WTC11 (cell line): ENCODE data around the gene ISG15. TPM values are rescaled to one million over a fixed set of nuclear protein-coding genes. Genes with fewer than 3 reads are reported as not detected.
"Not testable (repeated sequence)": the region's sequence is repeated elsewhere in the genome, so short reads cannot be mapped to it uniquely, and the experiment has no call there.

Source experiments
- ATAC-seq: fragments of 200-7000 bp; cut with Tn5 transposase; 2 replicates; pipeline ENCODE4 v1.10.0; 2021; ENCODE audit warnings: mild to moderate bottlenecking, moderate library complexity
- CTCF ChIA-PET: fragments of 300-600 bp; sonication (Branson Sonifier 250); formaldehyde crosslinking; loops from one replicate; lab custom pipeline; 2021; ENCODE audit warnings: antibody characterized with exemption; lab: Charles Lee
- POLR2A ChIA-PET: fragments of 350-600 bp; sonication (Branson Sonifier 250); formaldehyde crosslinking; loops from one replicate; lab custom pipeline; 2021; ENCODE audit warnings: antibody characterized with exemption; lab: Charles Lee
- DNase-seq: peaks from one replicate; pipeline ENCODE4 v3.0.0; 2021; ENCODE audit warnings: low spot score
- H3K27ac Mint-ChIP-seq: 2 replicates; pipeline ENCODE4 v1.8.0; 2021; ENCODE audit warnings: mixed read lengths
- H3K27me3 Mint-ChIP-seq: 2 replicates; pipeline ENCODE4 v1.8.0; 2021; ENCODE audit warnings: low read depth, mild to moderate bottlenecking, moderate library complexity, mixed read lengths
- H3K36me3 Mint-ChIP-seq: 2 replicates; pipeline ENCODE4 v1.8.0; 2021; ENCODE audit warnings: mixed read lengths
- H3K4me1 Mint-ChIP-seq: 2 replicates; pipeline ENCODE4 v1.8.0; 2022; ENCODE audit warnings: mixed read lengths
- H3K4me3 Mint-ChIP-seq: 2 replicates; pipeline ENCODE4 v1.8.0; 2021; ENCODE audit warnings: mild to moderate bottlenecking, moderate library complexity, mixed read lengths
- H3K9me3 Mint-ChIP-seq: 2 replicates; pipeline ENCODE4 v1.8.0; 2021; ENCODE audit warnings: mixed read lengths
- ETV6 ChIP-seq: sonication (generic); formaldehyde crosslinking; IDR thresholded peaks from 2 replicates; pipeline ENCODE4 v1.8.1; 2022; ENCODE audit warnings: mild to moderate bottlenecking, missing genetic modification reagents
- FOXP1 ChIP-seq: sonication (generic); formaldehyde crosslinking; IDR thresholded peaks from 2 replicates; pipeline ENCODE4 v1.8.0; 2022; ENCODE audit warnings: missing genetic modification reagents, mild to moderate bottlenecking, moderate library complexity, borderline replicate concordance
- KAT7 ChIP-seq: sonication (generic); formaldehyde crosslinking; IDR thresholded peaks from 2 replicates; pipeline ENCODE4 v1.8.1; 2023; ENCODE audit warnings: missing genetic modification reagents, mild to moderate bottlenecking, borderline replicate concordance
- NFATC4 ChIP-seq: fragments of 250-450 bp; sonication (Bioruptor Pico); IDR thresholded peaks from 2 replicates; pipeline ENCODE4 v1.9.0; 2021; ENCODE audit warnings: mild to moderate bottlenecking
- NR1H2 ChIP-seq: sonication (generic); formaldehyde crosslinking; IDR thresholded peaks from 2 replicates; pipeline ENCODE4 v1.9.0; 2021; ENCODE audit warnings: mild to moderate bottlenecking, moderate library complexity, missing genetic modification reagents
- NR3C1 ChIP-seq: sonication (generic); formaldehyde crosslinking; conservative IDR thresholded peaks from 2 replicates; pipeline ENCODE4 v1.8.1; 2023; ENCODE audit warnings: low read depth, mild to moderate bottlenecking, missing genetic modification reagents
- PRRX2 ChIP-seq: fragments of 250-450 bp; sonication (Bioruptor Pico); IDR thresholded peaks from 2 replicates; pipeline ENCODE4 v1.8.0; 2021; ENCODE audit warnings: mild to moderate bottlenecking
- SMAD4 ChIP-seq: sonication (generic); formaldehyde crosslinking; IDR thresholded peaks from 2 replicates; pipeline ENCODE4 v1.8.0; 2022; ENCODE audit warnings: mild to moderate bottlenecking, missing genetic modification reagents
- TCF7 ChIP-seq: sonication (generic); formaldehyde crosslinking; IDR thresholded peaks from 2 replicates; pipeline ENCODE4 v1.8.0; 2022; ENCODE audit warnings: mild to moderate bottlenecking, low read depth, missing genetic modification reagents, moderate library complexity
- ZBTB21 ChIP-seq: sonication (generic); formaldehyde crosslinking; IDR thresholded peaks from 2 replicates; pipeline ENCODE4 v1.8.1; 2023; ENCODE audit warnings: mild to moderate bottlenecking, missing genetic modification reagents, borderline replicate concordance
- ZNF423 ChIP-seq: fragments of 250-450 bp; sonication (Bioruptor Pico); IDR thresholded peaks from 2 replicates; pipeline ENCODE4 v2.1.2; 2022; ENCODE audit warnings: mild to moderate bottlenecking, moderate library complexity
- total RNA-seq: library from RNA; stranded (reverse); gene quantifications from 3 replicates; pipeline ENCODE4 v1.2.3, GENCODE V29; 2021
- TF ChIP-seq, protein P1 (sequence below): sonication (generic); formaldehyde crosslinking; IDR thresholded peaks from 2 replicates; pipeline ENCODE4 v1.8.0; 2022; ENCODE audit warnings: mild to moderate bottlenecking, missing genetic modification reagents
- TF ChIP-seq, protein P2 (sequence below): sonication (generic); formaldehyde crosslinking; IDR thresholded peaks from 2 replicates; pipeline ENCODE4 v1.8.1; 2023; ENCODE audit warnings: mild to moderate bottlenecking, missing genetic modification reagents
- TF ChIP-seq, protein P3 (sequence below): sonication (generic); formaldehyde crosslinking; IDR thresholded peaks from 2 replicates; pipeline ENCODE4 v1.8.1; 2022; ENCODE audit warnings: missing genetic modification reagents, borderline replicate concordance
- TF ChIP-seq, protein P4 (sequence below): sonication (generic); formaldehyde crosslinking; IDR thresholded peaks from 2 replicates; pipeline ENCODE4 v1.8.1; 2022; ENCODE audit warnings: mild to moderate bottlenecking, moderate library complexity, missing genetic modification reagents
- TF ChIP-seq, protein P5 (sequence below): fragments of 250-450 bp; sonication (Bioruptor Pico); IDR thresholded peaks from 2 replicates; pipeline ENCODE4 v1.9.0; 2021; ENCODE audit warnings: mild to moderate bottlenecking
- TF ChIP-seq, protein P6 (sequence below): sonication (generic); formaldehyde crosslinking; IDR thresholded peaks from 2 replicates; pipeline ENCODE4 v1.8.0; 2022; ENCODE audit warnings: mild to moderate bottlenecking, missing genetic modification reagents
- TF ChIP-seq, protein P7 (sequence below): sonication (generic); formaldehyde crosslinking; IDR thresholded peaks from 2 replicates; pipeline ENCODE4 v1.8.0; 2022; ENCODE audit warnings: missing genetic modification reagents

The ISG15 gene
- total RNA-seq, 1 experiment from 2014 or later = 29.5 TPM

DNA sequence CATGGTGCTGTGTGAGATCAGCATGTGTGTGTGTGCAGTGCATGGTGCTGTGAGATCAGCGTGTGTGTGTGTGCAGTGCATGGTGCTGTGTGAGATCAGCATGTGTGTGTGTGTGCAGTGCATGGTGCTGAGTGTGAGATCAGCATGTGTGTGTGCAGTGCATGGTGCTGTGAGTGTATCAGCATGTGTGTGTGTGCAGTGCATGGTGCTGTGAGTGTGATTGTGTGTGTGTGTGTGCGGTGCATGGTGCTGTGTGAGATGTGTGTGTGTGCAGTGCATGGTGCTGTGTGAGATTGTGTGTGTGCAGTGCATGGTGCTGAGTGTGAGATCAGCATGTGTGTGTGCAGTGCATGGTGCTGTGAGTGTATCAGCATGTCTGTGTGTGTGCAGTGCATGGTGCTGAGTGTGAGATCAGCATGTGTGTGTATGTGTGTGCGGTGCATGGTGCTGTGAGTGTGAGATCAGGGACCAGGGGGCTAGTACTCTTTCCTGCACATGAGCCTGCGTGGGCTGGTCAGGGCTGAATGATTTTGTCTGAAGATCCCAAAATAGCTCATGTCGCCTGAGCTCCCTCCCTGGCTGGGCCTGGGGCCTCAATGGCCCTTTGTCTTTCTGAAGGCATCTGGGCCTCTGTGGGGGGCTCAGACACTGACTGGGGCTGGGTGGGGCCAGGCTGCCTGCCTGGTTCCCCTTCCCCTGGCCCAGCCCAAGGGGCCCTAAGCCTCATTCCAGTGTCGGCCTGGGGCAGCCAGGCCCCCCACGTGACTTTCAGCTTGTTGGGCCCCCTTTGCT is 17.8 kb downstream of the ISG15 start:
- H3K36me3 Mint-ChIP-seq, H3K27ac Mint-ChIP-seq, H3K9me3 Mint-ChIP-seq, POLR2A ChIA-PET, DNase-seq, H3K4me3 Mint-ChIP-seq, ATAC-seq: not testable (repeated sequence)
- H3K4me1 Mint-ChIP-seq = peaks cover 11% of the 10 kb centered on the region
- CTCF ChIA-PET = interaction anchor here (0.5 to 4.3 kb wide), 7 partner anchors 10 to 317 kb away, joined by 3 to 57 read pairs (median 18); partner anchors contain the start of genes AGRN and ISG15
- peaks cover 16% of the 10 kb centered on the region for H3K27me3 Mint-ChIP-seq

DNA sequence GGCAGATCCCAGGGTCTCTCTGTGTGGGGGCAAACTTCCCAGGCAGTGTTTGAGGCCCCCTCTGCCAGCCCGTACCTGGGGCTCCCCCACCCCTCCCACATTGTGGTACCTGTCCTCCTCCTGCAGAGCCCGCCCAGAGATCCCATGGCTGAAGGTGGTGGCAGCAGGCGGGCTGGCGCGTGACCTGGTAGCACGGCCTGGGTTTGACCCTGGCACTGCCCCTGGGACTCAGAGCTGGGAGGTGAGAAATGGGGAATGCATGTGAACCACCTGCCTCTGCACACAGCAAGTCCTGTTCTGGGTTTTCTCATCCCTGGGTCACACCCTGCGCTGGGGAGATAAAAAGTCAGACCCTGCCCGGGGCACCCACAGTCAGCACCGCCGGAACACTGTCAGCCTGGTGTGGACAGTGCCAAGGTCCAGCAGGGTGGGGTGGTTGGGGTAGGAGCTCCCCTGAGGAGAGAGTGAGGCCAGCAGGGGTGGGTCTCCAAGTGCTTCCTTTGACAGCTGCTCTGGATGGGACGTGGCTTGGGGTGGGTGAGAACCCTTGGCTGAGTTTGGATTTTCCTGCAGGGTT is 18.4 kb downstream of the ISG15 start:
- Mint-ChIP-seq H3K27me3 (peaks cover 18% of the 10 kb centered on the region), H3K27ac (no peak overlapping the region), H3K9me3 (no peaks in the 10 kb centered on the region), H3K36me3 (peaks cover 5% of the 10 kb centered on the region; the same call in 1 of the 2 replicates), H3K4me1 (peaks cover 10% of the 10 kb centered on the region), H3K4me3 (peak overlapping the region; percentile 60)
- DNase-seq (no peak), ATAC-seq (no peak)
- TF ChIP-seq ETV6 (no peak), FOXP1 (no peak), PRRX2 (CRISPR knock-in tag) (no peak), TCF7 (CRISPR knock-in tag) (no peak), SMAD4 (CRISPR knock-in tag) (no peak), ZNF423 (CRISPR knock-in tag) (no peak), KAT7 (CRISPR knock-in tag) (no peak), NFATC4 (CRISPR knock-in tag) (no peak), ZBTB21 (CRISPR knock-in tag) (no peak), NR1H2 (CRISPR knock-in tag) (no peak), NR3C1 (CRISPR knock-in tag) (no peak)
- TF ChIP-seq, protein P1, sequence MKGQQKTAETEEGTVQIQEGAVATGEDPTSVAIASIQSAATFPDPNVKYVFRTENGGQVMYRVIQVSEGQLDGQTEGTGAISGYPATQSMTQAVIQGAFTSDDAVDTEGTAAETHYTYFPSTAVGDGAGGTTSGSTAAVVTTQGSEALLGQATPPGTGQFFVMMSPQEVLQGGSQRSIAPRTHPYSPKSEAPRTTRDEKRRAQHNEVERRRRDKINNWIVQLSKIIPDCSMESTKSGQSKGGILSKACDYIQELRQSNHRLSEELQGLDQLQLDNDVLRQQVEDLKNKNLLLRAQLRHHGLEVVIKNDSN = no peak
- TF ChIP-seq, protein P2, sequence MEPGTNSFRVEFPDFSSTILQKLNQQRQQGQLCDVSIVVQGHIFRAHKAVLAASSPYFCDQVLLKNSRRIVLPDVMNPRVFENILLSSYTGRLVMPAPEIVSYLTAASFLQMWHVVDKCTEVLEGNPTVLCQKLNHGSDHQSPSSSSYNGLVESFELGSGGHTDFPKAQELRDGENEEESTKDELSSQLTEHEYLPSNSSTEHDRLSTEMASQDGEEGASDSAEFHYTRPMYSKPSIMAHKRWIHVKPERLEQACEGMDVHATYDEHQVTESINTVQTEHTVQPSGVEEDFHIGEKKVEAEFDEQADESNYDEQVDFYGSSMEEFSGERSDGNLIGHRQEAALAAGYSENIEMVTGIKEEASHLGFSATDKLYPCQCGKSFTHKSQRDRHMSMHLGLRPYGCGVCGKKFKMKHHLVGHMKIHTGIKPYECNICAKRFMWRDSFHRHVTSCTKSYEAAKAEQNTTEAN (CRISPR knock-in tag) = no peak
- TF ChIP-seq, protein P3, sequence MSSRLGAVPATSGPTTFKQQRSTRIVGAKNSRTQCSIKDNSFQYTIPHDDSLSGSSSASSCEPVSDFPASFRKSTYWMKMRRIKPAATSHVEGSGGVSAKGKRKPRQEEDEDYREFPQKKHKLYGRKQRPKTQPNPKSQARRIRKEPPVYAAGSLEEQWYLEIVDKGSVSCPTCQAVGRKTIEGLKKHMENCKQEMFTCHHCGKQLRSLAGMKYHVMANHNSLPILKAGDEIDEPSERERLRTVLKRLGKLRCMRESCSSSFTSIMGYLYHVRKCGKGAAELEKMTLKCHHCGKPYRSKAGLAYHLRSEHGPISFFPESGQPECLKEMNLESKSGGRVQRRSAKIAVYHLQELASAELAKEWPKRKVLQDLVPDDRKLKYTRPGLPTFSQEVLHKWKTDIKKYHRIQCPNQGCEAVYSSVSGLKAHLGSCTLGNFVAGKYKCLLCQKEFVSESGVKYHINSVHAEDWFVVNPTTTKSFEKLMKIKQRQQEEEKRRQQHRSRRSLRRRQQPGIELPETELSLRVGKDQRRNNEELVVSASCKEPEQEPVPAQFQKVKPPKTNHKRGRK (CRISPR knock-in tag) = no peak
- TF ChIP-seq, protein P4, sequence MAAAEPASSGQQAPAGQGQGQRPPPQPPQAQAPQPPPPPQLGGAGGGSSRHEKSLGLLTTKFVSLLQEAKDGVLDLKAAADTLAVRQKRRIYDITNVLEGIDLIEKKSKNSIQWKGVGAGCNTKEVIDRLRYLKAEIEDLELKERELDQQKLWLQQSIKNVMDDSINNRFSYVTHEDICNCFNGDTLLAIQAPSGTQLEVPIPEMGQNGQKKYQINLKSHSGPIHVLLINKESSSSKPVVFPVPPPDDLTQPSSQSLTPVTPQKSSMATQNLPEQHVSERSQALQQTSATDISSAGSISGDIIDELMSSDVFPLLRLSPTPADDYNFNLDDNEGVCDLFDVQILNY = no peak
- TF ChIP-seq, protein P5, sequence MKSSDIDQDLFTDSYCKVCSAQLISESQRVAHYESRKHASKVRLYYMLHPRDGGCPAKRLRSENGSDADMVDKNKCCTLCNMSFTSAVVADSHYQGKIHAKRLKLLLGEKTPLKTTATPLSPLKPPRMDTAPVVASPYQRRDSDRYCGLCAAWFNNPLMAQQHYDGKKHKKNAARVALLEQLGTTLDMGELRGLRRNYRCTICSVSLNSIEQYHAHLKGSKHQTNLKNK (CRISPR knock-in tag) = no peak
- TF ChIP-seq, protein P6, sequence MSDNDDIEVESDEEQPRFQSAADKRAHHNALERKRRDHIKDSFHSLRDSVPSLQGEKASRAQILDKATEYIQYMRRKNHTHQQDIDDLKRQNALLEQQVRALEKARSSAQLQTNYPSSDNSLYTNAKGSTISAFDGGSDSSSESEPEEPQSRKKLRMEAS (CRISPR knock-in tag) = no peak
- TF ChIP-seq, protein P7, sequence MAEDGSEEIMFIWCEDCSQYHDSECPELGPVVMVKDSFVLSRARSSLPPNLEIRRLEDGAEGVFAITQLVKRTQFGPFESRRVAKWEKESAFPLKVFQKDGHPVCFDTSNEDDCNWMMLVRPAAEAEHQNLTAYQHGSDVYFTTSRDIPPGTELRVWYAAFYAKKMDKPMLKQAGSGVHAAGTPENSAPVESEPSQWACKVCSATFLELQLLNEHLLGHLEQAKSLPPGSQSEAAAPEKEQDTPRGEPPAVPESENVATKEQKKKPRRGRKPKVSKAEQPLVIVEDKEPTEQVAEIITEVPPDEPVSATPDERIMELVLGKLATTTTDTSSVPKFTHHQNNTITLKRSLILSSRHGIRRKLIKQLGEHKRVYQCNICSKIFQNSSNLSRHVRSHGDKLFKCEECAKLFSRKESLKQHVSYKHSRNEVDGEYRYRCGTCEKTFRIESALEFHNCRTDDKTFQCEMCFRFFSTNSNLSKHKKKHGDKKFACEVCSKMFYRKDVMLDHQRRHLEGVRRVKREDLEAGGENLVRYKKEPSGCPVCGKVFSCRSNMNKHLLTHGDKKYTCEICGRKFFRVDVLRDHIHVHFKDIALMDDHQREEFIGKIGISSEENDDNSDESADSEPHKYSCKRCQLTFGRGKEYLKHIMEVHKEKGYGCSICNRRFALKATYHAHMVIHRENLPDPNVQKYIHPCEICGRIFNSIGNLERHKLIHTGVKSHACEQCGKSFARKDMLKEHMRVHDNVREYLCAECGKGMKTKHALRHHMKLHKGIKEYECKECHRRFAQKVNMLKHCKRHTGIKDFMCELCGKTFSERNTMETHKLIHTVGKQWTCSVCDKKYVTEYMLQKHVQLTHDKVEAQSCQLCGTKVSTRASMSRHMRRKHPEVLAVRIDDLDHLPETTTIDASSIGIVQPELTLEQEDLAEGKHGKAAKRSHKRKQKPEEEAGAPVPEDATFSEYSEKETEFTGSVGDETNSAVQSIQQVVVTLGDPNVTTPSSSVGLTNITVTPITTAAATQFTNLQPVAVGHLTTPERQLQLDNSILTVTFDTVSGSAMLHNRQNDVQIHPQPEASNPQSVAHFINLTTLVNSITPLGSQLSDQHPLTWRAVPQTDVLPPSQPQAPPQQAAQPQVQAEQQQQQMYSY = no peak
- ChIA-PET CTCF (interaction anchor here (0.7 to 4.3 kb wide), 11 partner anchors 8 to 316 kb away, joined by 3 to 57 read pairs (median 8); partner anchors contain the start of genes AGRN and ISG15), POLR2A (interaction anchor here (2.0 kb wide), 1 partner anchor 12 kb away, joined by 9 read pairs; the partner anchor contains the start of gene AGRN)
